HEK293 (cell line): ENCODE measurements around the gene CXADR.

Experiments used
- CTCF ChIA-PET: fragments of 350-600 bp; formaldehyde crosslinking; extraction: SDS; loops from one replicate; lab custom pipeline; 2021; ENCODE audit warnings: antibody characterized with exemption; lab: Yijun Ruan, JAX
- POLR2A ChIA-PET: fragments of 300-600 bp; formaldehyde crosslinking; extraction: SDS; loops from one replicate; lab custom pipeline; 2020; ENCODE audit warnings: antibody characterized with exemption, inconsistent platforms; lab: Yijun Ruan, JAX
- H3K27ac ChIP-seq: fragments of 200-500 bp; sonication (Bioruptor generic); 2 replicates; pipeline ENCODE4 v1.5.1; 2014; ENCODE audit warnings: low read depth, low read length, control low read depth, inconsistent platforms; ENCODE audit errors: extremely low read depth
- H3K36me3 ChIP-seq, 2 experiments: fragments of 200-500 bp in 1 of 2; sonication (Bioruptor generic) in 1 of 2; 1 replicate in 1 of 2; 2 replicates in 1 of 2; pipeline ENCODE4 v1.5.1; 2014 to 2017; ENCODE audit warnings: inconsistent platforms in 2 of 2, low read length in 2 of 2; ENCODE audit not compliant: control insufficient read depth in 2 of 2, insufficient read depth in 1 of 2
- H3K4me1 ChIP-seq: fragments of 200-500 bp; sonication (Bioruptor generic); 2 replicates; pipeline ENCODE4 v1.5.1; 2014; ENCODE audit warnings: mild to moderate bottlenecking, low read length, inconsistent platforms; ENCODE audit not compliant: control insufficient read depth, insufficient read depth
- H3K4me3 ChIP-seq: 2 replicates; pipeline ENCODE4 v1.5.1; 2011; ENCODE audit warnings: low read depth, mild to moderate bottlenecking, control low read depth, low read length, moderate library complexity
- H3K9me3 ChIP-seq: fragments of 200-500 bp; sonication (Bioruptor generic); 2 replicates; pipeline ENCODE4 v1.5.1; 2014; ENCODE audit warnings: low read depth, low read length, inconsistent platforms; ENCODE audit not compliant: control insufficient read depth, insufficient read depth
- CTCF ChIP-seq: fragments of 450-650 bp; formaldehyde crosslinking; IDR thresholded peaks from 2 replicates; pipeline ENCODE4 v1.5.1; 2016; ENCODE audit warnings: missing biosample characterization, missing genetic modification characterization
- HOXD13 ChIP-seq: sonication (generic); formaldehyde crosslinking; IDR thresholded peaks from 2 replicates; pipeline ENCODE4 v1.8.0; 2022; ENCODE audit warnings: missing genetic modification reagents, borderline replicate concordance
- PRDM4 ChIP-seq: fragments of 450-650 bp; formaldehyde crosslinking; IDR thresholded peaks from 2 replicates; pipeline ENCODE4 v1.5.1; 2017; ENCODE audit warnings: missing biosample characterization, missing genetic modification characterization
- ZBTB44 ChIP-seq: fragments of 450-650 bp; IDR thresholded peaks from 2 replicates; pipeline ENCODE4 v1.5.1; 2018; ENCODE audit warnings: missing biosample characterization, mild to moderate bottlenecking, missing genetic modification characterization
- ZBTB7A ChIP-seq: fragments of 450-650 bp; formaldehyde crosslinking; IDR thresholded peaks from 2 replicates; pipeline ENCODE4 v1.5.1; 2016; ENCODE audit warnings: low read depth, missing biosample characterization, missing genetic modification characterization
- ZFHX2 ChIP-seq: fragments of 450-650 bp; formaldehyde crosslinking; conservative IDR thresholded peaks from 2 replicates; pipeline ENCODE4 v1.5.1; 2016; ENCODE audit warnings: missing biosample characterization, missing genetic modification characterization
- ZNF18 ChIP-seq: fragments of 450-650 bp; formaldehyde crosslinking; IDR thresholded peaks from 2 replicates; pipeline ENCODE4 v1.5.1; 2016; ENCODE audit warnings: missing biosample characterization, missing genetic modification characterization
- ZNF202 ChIP-seq: fragments of 450-650 bp; formaldehyde crosslinking; IDR thresholded peaks from 2 replicates; pipeline ENCODE4 v1.5.1; 2016; ENCODE audit warnings: missing biosample characterization, missing genetic modification characterization, borderline replicate concordance
- ZNF26 ChIP-seq: fragments of 450-650 bp; formaldehyde crosslinking; IDR thresholded peaks from 2 replicates; pipeline ENCODE4 v1.5.1; 2016; ENCODE audit warnings: missing biosample characterization, missing genetic modification characterization
- ZNF416 ChIP-seq: fragments of 450-650 bp; formaldehyde crosslinking; IDR thresholded peaks from 2 replicates; pipeline ENCODE4 v1.5.1; 2016; ENCODE audit warnings: missing biosample characterization, missing genetic modification characterization
- ZNF48 ChIP-seq: fragments of 450-650 bp; formaldehyde crosslinking; IDR thresholded peaks from 2 replicates; pipeline ENCODE4 v1.5.1; 2016; ENCODE audit warnings: missing biosample characterization, missing genetic modification characterization
- ZNF530 ChIP-seq: fragments of 450-650 bp; formaldehyde crosslinking; IDR thresholded peaks from 2 replicates; pipeline ENCODE4 v1.5.1; 2016; ENCODE audit warnings: low read depth, missing biosample characterization, missing genetic modification characterization
- ZNF585B ChIP-seq: fragments of 450-650 bp; formaldehyde crosslinking; IDR thresholded peaks from 2 replicates; pipeline ENCODE4 v1.5.1; 2016; ENCODE audit warnings: missing biosample characterization, missing genetic modification characterization
- ZNF621 ChIP-seq: fragments of 450-650 bp; formaldehyde crosslinking; IDR thresholded peaks from 2 replicates; pipeline ENCODE4 v1.5.1; 2017; ENCODE audit warnings: missing biosample characterization, missing genetic modification characterization
- ZNF624 ChIP-seq: fragments of 450-650 bp; formaldehyde crosslinking; IDR thresholded peaks from 2 replicates; pipeline ENCODE4 v1.5.1; 2017; ENCODE audit warnings: missing biosample characterization, missing genetic modification characterization
- ZNF639 ChIP-seq: fragments of 450-650 bp; formaldehyde crosslinking; IDR thresholded peaks from 2 replicates; pipeline ENCODE4 v1.5.1; 2016; ENCODE audit warnings: missing biosample characterization, missing genetic modification characterization
- ZNF645 ChIP-seq: fragments of 450-650 bp; formaldehyde crosslinking; IDR thresholded peaks from 2 replicates; pipeline ENCODE4; 2016; ENCODE audit warnings: missing biosample characterization, missing genetic modification characterization
- ZNF76 ChIP-seq: fragments of 450-650 bp; formaldehyde crosslinking; IDR thresholded peaks from 2 replicates; pipeline ENCODE4; 2016; ENCODE audit warnings: low read depth, missing biosample characterization, missing genetic modification characterization, borderline replicate concordance
- ZNF830 ChIP-seq: fragments of 450-650 bp; IDR thresholded peaks from 2 replicates; pipeline ENCODE4 v1.5.0; 2018; ENCODE audit warnings: missing biosample characterization, missing genetic modification characterization, low read depth, mild to moderate bottlenecking, moderate library complexity

Gene CXADR

GRCh38 chr21:17570786-17571185, 57.9 kb downstream of the CXADR start:
- H3K27ac ChIP-seq = no peak overlapping the region
- H3K36me3 ChIP-seq = peaks cover 0 to 7% of the 10 kb centered on the region in 2 experiments; a peak in 2 of 3 replicates
- TF ChIP-seq ZFHX2 (tag by site-specific recombination) (no peak), ZNF202 (tag by site-specific recombination) (no peak), ZNF645 (tag by site-specific recombination) (no peak), ZNF830 (tag by site-specific recombination) (no peak), CTCF (tag by site-specific recombination) (no peak), ZNF48 (no peak), PRDM4 (tag by site-specific recombination) (no peak), HOXD13 (CRISPR knock-in tag) (no peak), ZNF585B (tag by site-specific recombination) (no peak), ZNF624 (tag by site-specific recombination) (no peak), ZNF530 (no peak), ZNF76 (no peak), ZNF18 (tag by site-specific recombination) (no peak), ZNF416 (tag by site-specific recombination) (no peak), ZNF26 (tag by site-specific recombination) (no peak), ZNF621 (tag by site-specific recombination) (no peak), ZNF639 (tag by site-specific recombination) (no peak), ZBTB44 (tag by site-specific recombination) (no peak), ZBTB7A (tag by site-specific recombination) (no peak)
- POLR2A ChIA-PET = no interaction called here
- no peaks in the 10 kb centered on the region for H3K9me3 ChIP-seq
- 0 out of 2 replicates have a peak, but pooled peaks cover 4% of the 10 kb centered on the region for H3K4me1 ChIP-seq
- CTCF ChIA-PET = interaction anchor here (0.9 to 1.3 kb wide), 2 partner anchors 15 to 139 kb away, joined by 3 to 5 read pairs; no protein-coding TSS in a partner anchor
- H3K4me3 ChIP-seq = no peak overlapping the region
